ENCODE measurements around the gene BTBD3. TPM values are rescaled to one million over a fixed set of nuclear protein-coding genes. Genes with fewer than 3 reads are reported as not detected.

Gene BTBD3
- polyA plus RNA-seq, result 10 to 100 TPM in 1 of 3 donors, 1 to 10 TPM in 2; 7.2 to 10.6 (median 8.9) TPM

DNA sequence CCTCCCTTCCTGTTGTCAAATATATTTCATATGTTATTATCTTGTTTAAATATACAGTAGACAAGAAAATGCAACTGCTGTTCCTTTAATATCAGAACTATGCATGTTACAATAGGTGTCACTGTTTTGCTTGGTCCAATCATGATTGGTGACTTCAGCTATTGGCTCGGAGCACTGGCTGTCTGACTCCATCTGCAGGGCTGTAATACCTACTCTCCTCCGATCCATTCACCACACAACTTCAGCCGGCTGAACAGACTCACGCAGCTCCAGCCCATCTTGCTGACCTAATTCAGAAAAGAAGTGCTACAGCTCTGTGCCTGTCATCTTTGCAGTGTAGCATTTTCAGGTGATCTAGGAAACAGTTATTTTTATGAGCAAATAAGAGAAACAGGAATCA lies at the start of gene BTBD3:
TSS of gene BTBD3 (plus strand) at position 231 of the 400 bp plus-strand sequence. CDS start 383 bp downstream, outside the sequence.
- WGBS, 3 donors, result 3 to 18% (median 7%) methylated on average over 4 of the region's 4 CpGs
- H3K27ac ChIP-seq (ENCODE audit: low read depth, low read length), result no peak within 1 kb of the TSS

DNA sequence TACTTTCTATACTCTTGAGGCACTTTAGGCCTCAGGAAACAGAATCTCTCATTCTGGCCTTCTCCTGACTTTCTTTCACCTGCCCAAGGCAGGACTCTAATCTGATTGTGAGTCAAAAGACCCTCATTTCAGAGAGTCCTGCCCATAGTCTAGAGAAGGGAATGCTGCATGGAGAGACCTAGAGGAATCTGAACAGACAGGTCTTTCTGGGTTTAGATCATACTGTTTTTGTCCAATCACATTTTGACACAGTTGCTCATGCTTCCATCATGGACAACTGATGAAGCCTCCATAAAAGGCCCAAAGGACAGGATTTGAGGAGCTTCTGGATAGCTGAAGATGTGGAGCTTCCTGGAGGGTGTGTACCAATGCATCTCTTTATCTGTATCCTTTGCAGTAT lies 48.1 kb upstream of the BTBD3 start:
- H3K27ac ChIP-seq (ENCODE audit: low read depth, low read length), result no peak overlapping the region

DNA sequence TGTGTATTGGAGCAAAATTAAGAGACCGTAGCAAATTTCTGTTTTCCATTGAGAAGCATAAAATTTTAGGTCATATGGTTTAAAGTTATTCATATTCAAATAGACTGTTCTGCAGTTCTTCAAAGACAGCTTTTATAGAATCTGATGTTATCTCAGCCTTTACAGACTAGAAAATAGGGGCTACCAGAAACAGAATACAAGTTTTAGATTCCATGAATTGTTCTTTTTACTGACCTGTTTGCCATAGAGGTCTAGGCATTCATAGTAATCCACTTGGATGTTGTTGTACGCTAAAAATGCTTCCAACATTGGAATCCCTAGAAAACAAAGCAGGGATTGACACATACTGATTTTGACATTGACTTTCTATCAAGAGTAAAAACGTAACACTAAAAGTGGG lies 47.3 kb upstream of the BTBD3 start:
- no peak overlapping the region for H3K27ac ChIP-seq (ENCODE audit: low read depth, low read length)
- 45 to 72% (median 60%) methylated on average over 3 of the region's 3 CpGs for WGBS, 3 donors

DNA sequence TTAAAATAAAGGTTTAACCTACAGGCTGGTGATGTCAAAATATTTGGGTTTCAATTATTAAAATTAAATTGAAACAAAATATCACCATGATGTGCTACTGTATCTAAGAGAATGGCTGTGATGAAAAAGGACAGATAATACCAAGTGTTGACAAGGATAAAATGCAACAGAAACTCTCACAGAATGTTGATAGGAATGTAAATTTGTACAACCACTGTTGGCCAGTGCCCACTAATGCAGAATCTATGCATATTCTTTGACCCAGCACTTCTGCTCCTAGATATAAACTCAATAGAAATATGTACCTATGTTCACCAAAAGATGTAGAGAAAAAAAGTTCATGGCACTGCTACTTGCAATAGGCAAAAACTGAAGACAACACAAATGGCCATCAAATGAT lies 41.1 kb upstream of the BTBD3 start:
- H3K27ac ChIP-seq (ENCODE audit: low read depth, low read length), result no peak overlapping the region

DNA sequence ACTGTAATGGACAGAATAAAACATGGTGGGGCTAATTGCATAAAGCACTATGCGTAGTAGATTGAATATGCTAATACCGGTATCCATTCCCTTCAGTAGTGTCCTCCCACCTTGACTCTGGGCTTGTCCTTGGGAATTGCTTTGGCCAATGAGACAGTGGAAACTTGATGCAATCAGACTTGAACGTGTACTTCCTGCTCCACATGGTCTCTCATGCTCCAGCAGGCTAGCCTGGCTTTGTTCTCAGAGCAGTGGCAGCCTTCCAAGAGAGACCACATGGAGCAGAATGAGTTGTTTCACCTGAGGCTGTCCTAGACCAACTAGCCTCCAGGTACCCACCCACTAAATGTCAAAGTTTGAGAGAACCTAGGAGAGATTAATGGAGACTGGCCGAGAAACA lies 37.0 kb upstream of the BTBD3 start:
- 79 to 90% (median 88%) methylated on average over 4 of the region's 4 CpGs for WGBS, 3 donors
- H3K27ac ChIP-seq (ENCODE audit: low read depth, low read length), result no peak overlapping the region

DNA sequence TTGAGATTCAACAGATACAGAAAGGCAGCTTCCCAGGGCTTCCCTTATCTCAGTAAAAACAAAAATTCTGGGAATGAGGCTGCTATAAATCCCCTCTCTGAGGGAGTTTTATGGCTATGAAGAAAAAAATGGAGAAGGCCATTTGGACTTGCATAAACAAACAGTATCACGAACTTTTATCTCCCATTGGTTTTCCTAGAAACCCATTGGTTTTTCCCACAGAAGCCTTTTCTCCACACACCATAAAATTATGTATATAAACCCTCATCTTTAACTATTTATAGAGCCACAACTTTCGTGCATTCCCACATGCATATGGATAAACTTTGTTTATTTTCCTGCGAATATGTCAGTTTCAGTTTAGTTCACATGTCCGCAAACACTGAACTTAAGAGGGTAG lies 36.2 kb upstream of the BTBD3 start:
- 75 to 87% (median 80%) methylated on average over 4 of the region's 4 CpGs for WGBS, 3 donors
- H3K27ac ChIP-seq (ENCODE audit: low read depth, low read length), result no peak overlapping the region

DNA sequence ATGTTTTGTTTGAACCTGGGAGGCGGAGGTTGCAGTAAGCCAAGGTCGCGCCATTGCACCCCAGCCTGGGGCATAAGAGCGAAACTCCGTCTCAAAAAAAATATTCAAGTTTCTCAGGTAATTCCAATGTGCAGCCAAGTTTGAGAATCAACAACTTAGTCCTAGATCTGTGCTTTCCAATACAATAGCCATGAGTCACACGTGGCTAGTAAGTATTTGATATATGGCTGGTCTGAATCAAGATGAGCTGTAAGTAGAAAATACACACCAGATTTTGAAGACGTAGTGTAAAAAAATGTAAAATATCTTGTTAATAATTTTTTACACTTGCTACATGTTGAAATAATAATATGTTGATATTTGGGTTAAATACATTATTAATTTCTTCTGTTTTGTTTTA lies 35.0 kb upstream of the BTBD3 start:
- no peak overlapping the region for H3K27ac ChIP-seq (ENCODE audit: low read depth, low read length)
- 76 to 85% (median 82%) methylated on average over 7 of the region's 7 CpGs for WGBS, 3 donors

DNA sequence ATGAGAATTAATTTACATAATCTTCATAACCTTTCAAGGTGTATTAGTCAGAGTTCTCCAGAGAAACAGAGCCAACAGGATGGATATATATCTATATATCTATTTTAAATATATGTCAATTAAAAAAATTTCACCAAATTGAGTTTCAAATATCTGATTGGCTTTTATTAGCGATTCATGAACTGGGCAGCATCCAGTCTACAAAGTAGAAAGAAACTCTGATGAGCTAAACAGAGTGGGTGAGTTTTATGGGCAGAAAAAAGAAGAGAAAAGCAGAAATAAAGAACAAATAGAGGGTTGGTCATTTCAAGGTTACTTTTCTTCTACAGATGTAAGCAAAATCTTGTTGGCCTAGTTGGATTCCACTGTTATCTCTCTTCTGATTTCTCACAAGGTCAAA lies 29.0 kb upstream of the BTBD3 start:
- H3K27ac ChIP-seq (ENCODE audit: low read depth, low read length), result no peak overlapping the region
- WGBS, 3 donors, result 2 to 57% (median 5%) methylated on average over 1 of the region's 1 CpG

DNA sequence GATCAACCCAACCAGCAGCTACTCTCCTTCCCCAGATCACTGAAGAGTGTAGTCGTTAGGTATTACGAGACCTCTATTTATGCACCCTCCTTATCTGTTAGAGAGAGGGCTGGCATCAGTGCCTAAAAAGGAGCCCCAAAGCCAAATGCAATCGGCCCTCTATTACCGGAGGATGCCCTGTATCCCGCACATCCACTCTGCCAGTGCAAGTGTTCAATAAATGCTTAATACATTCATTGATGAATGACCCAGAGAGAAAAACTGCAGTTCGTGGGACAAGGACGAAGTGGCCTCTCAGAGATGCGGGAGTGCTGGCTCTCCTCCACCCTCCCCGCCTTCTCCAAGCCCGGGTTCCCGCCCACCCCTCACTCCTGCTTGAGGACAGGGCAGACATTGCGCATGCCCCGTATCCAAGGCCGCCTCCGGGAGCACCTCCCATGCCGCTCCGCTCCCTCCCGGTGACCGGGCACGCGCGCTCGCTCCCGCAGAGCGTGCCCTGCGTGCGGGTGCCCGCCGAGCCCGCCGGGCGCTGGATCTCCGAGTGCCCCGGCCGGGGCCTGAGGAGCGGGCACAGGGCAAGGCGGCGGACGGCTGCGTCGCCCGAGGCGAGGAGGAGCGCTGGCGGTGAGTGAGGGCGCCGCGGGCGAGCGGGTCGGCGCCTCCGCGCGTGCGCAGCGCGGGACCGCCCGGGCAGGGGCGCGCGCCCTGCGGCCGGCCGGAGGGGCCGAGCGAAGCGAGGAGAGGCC lies 27.2 kb upstream of the BTBD3 start:
- no peak overlapping the region for H3K27ac ChIP-seq (ENCODE audit: low read depth, low read length)
- 0 to 2% (median 1%) methylated on average over 48 to 69 of the region's 69 CpGs for WGBS, 3 donors

DNA sequence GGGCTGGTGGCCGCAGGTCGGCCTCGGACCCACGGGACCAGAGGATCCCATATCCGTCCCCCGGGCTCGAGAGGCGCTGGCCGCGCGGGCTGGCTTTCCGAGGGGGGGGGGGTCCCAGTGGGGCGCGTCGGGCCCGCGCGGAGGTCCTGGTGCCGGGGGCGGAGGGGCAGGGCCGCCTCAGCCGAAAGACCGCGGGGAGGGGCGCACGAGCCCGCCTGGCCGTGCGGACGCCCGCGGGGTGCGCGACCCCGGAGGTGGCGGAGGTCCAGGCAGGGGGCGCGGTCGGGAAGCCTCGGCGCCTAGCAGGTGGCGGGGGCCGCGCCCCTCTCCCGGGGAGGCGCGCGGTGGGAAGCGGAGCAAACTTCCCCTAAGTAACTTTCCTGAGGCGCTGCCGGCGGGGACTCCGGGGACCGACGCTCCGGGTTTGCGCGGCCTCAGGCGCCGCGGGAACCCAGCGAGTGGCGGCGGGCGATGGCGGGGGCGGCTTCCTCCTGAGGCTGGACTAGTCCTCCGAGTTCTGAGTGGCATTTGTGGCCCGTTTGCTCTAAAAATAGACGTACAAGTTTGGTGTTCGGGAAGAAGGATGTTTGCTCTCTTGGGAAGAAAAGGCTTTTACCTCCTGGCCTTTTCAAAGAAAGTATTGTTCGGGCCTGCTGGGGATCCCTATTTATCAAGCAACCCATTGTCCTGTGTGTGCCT lies 26.5 kb upstream of the BTBD3 start:
- WGBS, 3 donors, result 0 to 1% (median 1%) methylated on average over 49 to 72 of the region's 72 CpGs
- peak overlapping the region; percentile 10 for H3K27ac ChIP-seq (ENCODE audit: low read depth, low read length)

DNA sequence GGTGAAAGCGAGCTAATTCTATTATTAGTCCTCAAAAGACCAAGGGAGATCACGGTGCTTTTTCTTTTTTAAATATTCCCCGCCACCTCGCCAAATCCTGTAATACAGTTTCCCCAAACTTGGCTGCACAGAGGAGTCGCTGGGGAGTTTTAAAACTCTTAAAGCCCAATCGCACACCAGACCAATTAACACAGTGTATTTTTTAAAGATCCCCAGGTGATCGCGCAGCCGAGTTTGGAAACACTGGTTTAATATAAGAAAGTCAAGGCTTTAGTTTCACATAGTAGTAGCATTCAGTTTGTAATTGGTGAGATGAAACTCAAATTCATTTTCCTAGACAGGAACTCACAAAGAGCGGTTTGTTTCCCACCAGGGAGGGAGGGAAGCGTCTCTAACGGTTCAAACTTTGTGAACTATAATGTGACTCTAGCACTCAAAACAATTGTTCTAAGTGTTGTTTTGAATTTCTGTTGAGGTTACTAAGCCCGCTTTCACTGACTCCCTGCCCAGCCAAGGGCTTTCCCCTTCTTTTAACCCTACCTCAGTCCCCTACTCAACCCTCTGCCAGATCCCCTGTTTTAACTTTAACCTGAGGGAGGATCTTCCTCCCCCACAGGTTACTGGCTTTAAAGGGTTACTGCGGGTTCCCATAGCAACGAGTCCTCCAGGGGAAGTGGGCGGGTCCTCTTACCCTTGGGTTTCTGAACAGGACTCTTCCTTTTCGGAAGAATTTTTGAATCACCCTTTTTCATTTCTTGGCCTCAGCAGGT lies 25.7 kb upstream of the BTBD3 start:
- 0 to 1% (median 0%) methylated on average over 17 of the region's 17 CpGs for WGBS, 3 donors
- no peak overlapping the region for H3K27ac ChIP-seq (ENCODE audit: low read depth, low read length)

DNA sequence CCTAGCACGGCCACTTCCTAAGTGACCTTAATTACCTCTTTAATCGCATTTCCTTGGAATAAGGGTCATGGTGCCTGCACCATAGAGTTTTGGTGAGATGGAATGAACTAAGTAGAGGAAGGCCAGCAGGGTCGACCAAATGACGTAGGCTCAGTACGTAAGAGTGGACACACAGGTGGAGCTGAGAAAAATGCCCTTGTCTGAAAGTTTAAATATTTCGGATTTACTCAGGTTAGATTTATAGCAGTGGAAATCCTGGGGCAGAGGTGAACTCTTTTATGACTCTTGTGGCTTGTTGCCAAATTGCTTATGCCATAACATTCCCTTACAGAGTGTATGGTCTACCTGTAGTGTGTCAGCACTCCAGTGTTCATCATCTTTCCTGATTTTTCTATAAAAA lies 23.6 kb upstream of the BTBD3 start:
- WGBS, 3 donors, result 69 to 72% (median 69%) methylated on average over 6 of the region's 6 CpGs
- no peak overlapping the region for H3K27ac ChIP-seq (ENCODE audit: low read depth, low read length)

DNA sequence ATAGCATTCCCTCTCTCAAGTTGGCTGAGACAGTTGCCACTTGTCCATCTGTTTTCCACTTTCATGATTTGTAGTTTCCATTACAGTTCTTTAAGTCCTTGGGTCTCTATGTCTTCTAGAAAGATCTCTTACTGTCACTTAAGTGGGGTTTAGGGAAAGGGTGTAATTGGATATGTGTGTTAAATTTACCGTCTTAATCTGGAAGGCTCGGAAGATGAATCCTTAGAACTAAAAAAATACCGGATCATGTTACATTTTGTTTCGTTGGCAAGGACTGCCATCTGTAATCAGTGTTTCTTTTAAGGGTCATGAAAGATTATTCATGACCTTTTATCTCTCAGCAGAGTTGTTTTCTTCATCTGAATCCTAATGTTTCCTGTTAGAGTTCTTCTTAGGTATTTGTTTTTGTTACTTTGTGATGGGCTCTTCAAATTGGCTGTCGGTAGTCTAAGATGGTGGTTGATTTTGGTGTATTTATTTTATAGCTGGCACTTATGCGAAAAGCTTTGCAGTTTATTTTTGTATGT lies 21.8 kb upstream of the BTBD3 start:
- H3K27ac ChIP-seq (ENCODE audit: low read depth, low read length), result no peak overlapping the region
- WGBS, 3 donors, result 23 to 69% (median 58%) methylated on average over 6 of the region's 6 CpGs

DNA sequence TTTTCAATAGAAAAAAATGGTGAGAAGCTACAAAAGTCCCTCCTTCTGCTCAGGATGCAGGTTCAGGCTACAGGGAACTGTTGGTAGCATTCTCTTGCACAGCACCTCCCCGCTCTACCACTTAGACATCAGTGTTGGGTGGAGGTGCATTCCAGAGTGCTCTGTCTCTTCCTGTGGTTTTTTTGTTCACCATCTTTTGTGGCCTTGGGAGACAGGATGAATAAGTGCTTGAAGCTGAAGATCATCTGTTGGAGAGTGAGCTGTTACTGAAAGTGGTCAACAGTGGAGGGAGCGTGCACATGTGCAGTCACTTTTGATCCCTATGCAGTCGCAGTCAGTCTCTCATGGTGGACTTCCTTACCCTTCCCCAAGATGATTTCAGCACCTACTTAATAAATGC lies 16.6 kb upstream of the BTBD3 start:
- no peak overlapping the region for H3K27ac ChIP-seq (ENCODE audit: low read depth, low read length)
- 90 to 99% (median 99%) methylated on average over 3 of the region's 3 CpGs for WGBS, 3 donors

DNA sequence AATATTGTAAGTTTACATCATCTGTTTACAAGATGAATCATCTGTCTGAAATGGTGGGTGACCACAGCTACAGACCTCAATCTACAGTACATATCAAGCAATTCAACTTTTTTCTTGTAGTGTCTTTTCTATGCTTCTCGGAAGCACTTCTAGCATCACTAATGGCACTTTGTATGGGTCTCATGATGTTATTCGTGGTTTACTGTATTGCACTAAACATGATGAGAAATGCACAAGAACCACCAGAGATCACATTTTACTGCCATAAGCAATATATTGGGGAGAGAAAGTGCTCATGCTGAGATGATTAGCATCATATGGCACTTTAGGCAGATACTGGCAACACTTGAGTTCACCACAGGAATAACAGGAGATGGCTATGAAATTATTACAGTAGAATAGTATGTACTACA lies 15.4 kb upstream of the BTBD3 start:
- no peak overlapping the region for H3K27ac ChIP-seq (ENCODE audit: low read depth, low read length)
- WGBS, 3 donors, result 95 to 97% (median 97%) methylated on average over 2 of the region's 2 CpGs

DNA sequence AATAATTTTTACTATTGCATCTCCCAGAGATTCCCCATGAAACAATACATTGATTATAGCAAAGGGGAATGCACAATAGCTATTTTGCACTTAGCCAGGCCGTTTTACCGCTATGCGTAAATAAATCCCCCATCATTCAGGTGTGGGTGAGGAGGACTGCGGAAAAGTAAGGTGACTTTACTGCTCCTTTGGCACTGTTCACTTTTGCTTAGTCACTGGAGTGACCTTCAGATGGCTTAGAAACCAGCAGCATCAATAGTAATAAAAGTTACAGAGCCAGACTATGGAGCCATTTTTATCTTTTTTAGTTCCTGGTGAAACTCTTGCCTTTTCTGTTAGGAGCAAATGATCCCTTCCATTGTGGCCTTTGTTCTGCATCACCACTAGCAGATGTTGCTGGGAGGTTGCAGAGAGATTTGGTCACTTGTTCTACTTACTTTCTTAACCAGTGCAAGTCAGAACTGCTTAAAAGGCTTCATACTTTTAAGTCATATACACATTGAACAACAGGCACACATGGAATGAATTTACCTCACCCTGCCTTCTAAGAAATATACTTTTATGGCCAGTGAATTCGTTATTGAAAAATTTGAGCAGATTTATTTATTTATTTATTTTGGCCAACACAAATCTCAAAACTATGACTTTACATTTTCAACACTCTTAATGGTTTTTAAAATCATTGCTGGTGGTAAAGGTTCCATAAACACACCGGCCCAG lies 12.1 kb upstream of the BTBD3 start:
- WGBS, 3 donors, result 90 to 93% (median 92%) methylated on average over 6 of the region's 6 CpGs
- no peak overlapping the region for H3K27ac ChIP-seq (ENCODE audit: low read depth, low read length)

DNA sequence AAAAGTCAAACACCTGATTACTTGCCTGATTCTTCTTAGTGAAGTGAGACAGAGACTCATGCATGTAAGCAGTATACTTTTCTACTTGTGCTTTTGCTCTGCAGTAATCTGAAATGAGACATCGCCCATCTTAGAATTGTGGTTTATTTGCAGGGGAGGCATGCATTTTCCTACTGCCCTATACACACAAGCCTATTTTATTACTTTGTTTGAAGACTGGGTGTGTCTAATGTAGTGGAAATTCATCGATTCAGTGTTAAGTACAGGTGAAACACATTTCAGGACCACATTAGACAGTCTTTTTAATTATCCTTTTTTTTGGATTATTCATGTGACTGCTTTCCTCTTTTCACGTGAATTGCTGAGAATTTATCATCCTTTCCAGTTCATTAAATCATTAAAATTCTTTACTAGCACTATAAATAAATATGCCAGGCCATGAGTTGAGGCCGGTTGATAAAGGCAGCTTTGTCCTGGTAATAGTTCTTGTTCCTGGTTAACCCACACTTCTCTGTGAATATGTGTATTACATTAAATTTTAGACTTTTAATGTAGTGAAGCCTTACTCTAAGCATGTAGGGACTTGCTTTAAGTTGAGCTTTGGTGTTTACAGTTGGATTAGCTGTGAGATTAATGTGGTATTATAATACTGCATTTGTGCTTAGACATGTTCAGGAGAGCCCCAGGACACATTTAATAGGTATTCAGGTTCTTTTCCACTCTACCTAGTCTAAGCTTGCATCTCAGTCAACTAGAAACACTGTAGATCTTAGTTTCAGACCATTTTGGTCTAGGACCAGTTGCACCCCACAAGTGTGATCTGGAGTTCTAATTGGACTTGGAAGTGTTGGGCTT lies 10.8 kb upstream of the BTBD3 start:
- WGBS, 3 donors, result 48 to 79% (median 77%) methylated on average over 4 of the region's 4 CpGs
- H3K27ac ChIP-seq (ENCODE audit: low read depth, low read length), result no peak overlapping the region

DNA sequence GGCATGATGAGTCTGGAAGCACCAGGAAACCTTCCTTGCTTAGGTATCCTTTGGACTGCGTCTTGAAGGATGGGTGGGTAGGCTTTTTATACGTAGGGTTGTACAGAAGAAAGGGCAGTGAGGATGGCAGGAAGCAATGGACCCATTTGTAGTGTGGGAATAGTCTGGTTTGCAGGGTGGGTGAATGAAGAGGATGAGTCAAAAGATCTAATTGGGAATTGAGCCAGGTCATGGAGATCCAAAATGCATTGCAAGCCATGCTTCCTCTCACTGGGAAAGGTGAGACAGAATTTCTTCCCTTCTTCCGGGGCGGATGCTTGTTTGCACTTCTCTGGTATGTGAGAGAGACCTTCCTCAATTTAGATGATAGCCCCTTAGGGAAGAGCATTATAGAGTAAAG lies 10.1 kb upstream of the BTBD3 start:
- 88 to 97% (median 95%) methylated on average over 4 of the region's 4 CpGs for WGBS, 3 donors
- no peak overlapping the region for H3K27ac ChIP-seq (ENCODE audit: low read depth, low read length)

Data from adipose tissue (tissue), 3 donors.